MG63 (cell line): ENCODE measurements around the gene EGFR. TPM values are rescaled to one million over a fixed set of nuclear protein-coding genes. Genes with fewer than 3 reads are reported as not detected.

Experiments
- DNase-seq: peaks from one replicate; pipeline ENCODE4 v3.0.0-alpha.2; 2020
- H3K27me3 ChIP-seq: fragments of 250-450 bp; sonication (Bioruptor Pico); 2 replicates; pipeline ENCODE4 v1.5.1; 2020; ENCODE audit warnings: mild to moderate bottlenecking, moderate library complexity
- H3K36me3 ChIP-seq: fragments of 250-450 bp; sonication (Bioruptor Pico); 2 replicates; pipeline ENCODE4 v1.5.1; 2020; ENCODE audit warnings: mild to moderate bottlenecking, moderate library complexity
- H3K4me3 ChIP-seq: fragments of 250-450 bp; sonication (Bioruptor Pico); 2 replicates; pipeline ENCODE4 v1.5.1; 2020; ENCODE audit warnings: mild to moderate bottlenecking, moderate library complexity
- H3K9me3 ChIP-seq: fragments of 250-450 bp; sonication (Bioruptor Pico); 2 replicates; pipeline ENCODE4 v1.5.1; 2020; ENCODE audit warnings: mild to moderate bottlenecking, moderate library complexity
- total RNA-seq: library from RNA; depleted of rRNA; stranded (reverse); fragments of >200 nt; shearing (Covaris generic); gene quantifications from 2 replicates; pipeline ENCODE4 v1.2.3, GENCODE V29; 2014; ENCODE audit warnings: low replicate concordance

The EGFR gene
- total RNA-seq, 1 experiment from 2014 or later: 20.3 TPM

DNA sequence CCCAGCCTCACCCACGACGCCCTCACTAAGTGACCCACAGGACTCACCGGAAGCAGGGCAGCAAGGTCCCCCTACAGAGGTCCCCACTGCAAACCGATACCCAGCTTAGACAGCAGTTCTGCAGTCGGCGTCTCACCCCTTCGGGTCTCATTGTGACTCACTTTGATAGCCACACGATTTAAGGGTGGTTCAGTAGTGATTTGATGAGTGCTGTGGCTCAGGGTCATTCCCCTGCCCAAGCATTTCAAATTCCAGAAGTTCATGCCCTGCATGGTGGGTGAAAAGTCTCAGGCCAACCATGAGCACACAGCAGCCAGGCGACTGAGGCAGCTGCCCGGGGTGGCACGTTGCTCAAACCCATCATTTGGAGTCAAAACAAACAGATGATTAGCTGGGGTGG lies 93.2 kb downstream of the EGFR start:
- Histone ChIP-seq H3K4me3 (no peak overlapping the region), H3K9me3 (no peaks in the 10 kb centered on the region), H3K27me3 (no peaks in the 10 kb centered on the region), H3K36me3 (peaks cover 4% of the 10 kb centered on the region)
- no peak for DNase-seq

DNA sequence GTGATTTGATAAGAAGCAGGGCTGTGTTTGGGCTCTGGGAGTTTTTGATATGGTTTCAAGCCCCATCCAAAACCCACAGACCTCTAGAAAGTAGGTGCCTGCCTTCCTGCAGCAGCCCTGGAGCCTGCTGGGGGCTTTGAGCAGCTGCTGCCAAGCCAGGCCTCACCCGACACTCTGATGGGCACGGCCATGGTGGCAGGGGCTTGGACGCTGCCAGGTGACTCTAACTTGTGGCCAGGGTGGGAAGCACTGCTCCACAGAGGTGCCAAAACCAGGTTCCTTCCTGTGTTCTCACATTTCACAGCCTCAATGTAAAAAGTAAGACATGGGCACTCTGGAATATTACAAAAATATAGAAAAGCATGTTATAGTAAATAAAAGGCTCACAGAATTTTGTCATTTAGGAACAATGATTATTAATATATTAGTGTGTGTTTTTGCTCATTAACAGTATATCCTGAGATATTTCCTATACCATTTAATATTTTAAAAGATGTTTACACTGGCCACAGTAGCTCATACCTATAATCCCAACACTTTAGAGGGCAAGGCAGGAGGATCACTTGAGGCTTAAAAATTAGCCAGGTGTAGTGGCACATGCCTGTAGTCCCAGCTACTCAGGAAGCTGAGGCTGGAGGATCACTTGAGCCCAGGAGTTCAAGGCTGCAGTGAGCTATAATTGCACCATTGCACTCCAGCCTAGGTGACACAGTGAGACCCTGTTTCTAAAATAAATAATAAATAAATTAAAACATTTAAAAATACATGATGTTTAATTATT lies 95.1 kb downstream of the EGFR start:
- no peak for DNase-seq
- H3K4me3 ChIP-seq: no peak overlapping the region
- H3K27me3 ChIP-seq: no peaks in the 10 kb centered on the region
- no peaks in the 10 kb centered on the region for H3K9me3 ChIP-seq
- no peaks in the 10 kb centered on the region; the same call in none of the 2 replicates for H3K36me3 ChIP-seq

DNA sequence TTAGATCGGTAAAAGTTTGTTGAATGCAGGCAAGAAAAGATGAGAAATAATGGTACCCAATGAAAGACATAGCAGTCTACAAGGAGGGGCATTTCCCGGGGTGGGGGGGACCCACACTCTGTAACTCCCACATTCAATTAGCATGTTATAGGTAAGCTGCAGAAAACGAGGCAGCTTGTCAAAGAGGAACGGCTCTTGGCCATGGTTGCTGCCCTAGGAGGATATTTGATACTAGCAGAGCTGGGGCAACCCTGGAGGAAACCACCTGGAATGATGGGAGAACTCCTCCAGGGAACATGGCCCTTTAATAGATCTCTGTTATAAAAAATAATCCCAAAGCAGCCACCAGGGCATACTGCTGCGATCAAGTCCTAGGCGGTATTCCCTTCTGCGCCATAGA lies 98.5 kb downstream of the EGFR start:
- no peaks in the 10 kb centered on the region for H3K9me3 ChIP-seq
- H3K27me3 ChIP-seq: no peaks in the 10 kb centered on the region
- DNase-seq: no peak
- H3K4me3 ChIP-seq: no peak overlapping the region
- H3K36me3 ChIP-seq: peaks cover 15% of the 10 kb centered on the region

DNA sequence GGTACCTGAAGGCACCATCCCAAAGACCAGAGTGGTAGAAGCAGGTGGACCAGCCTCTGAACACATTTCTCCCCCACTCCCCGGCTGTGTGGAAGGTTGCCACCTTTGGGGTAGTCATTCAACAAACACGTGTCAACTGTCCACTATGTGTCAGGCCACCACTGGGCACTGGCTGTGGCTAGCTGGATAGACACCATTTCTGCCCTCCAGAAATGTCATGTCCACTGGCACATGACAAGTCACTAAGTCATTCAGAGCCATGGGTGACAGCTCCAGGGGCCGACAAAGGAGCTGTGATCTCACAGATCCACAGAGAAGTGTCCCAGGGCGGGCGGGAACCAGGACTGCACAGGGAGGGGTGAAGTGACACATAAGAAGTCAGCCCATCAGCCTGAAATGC lies 99.6 kb downstream of the EGFR start:
- H3K4me3 ChIP-seq: no peak overlapping the region
- no peaks in the 10 kb centered on the region for H3K9me3 ChIP-seq
- peaks cover 15% of the 10 kb centered on the region for H3K36me3 ChIP-seq
- no peaks in the 10 kb centered on the region for H3K27me3 ChIP-seq
- no peak for DNase-seq

DNA sequence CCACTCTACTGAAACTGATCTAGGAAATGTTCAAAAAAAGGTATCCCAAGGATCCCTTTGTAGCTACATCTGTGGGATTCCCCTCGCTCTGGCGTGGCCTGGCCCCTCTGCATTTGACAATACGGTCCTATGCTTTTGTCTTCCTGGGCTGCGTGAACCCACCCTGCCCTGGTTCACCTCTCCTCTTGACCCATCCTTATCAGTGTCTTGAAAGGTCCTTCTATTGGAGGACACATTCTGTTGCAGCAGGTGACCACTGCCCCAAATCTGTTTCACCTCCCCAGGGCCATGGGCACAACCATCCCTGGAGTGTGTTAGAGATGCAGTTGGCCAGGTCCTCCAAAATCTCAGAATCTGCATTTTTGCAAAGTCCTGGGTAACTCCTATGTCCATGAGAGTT lies 100.8 kb downstream of the EGFR start:
- no peak for DNase-seq
- peaks cover 15% of the 10 kb centered on the region for H3K36me3 ChIP-seq
- H3K4me3 ChIP-seq: no peak overlapping the region
- H3K27me3 ChIP-seq: no peaks in the 10 kb centered on the region
- H3K9me3 ChIP-seq: no peaks in the 10 kb centered on the region

DNA sequence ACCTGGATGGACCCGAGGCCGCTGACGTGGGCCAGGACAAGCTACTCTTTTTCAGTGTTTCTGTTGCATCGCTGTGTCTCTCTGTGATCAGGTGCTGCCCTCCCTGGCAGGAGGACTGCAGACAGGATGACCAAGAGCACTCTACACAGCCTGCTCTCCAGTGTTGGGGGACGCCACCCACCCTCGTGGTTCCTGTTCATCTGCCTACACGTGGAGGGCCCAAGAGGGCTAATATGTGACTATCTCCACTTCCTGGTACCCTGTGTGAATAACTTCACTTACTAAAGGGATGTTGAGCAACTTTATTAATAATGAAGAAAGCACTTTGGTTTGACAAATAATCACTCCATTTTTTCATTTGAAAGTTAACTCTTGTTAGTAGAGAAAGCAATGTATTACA lies 101.3 kb downstream of the EGFR start:
- DNase-seq: no peak
- Histone ChIP-seq H3K4me3 (no peak overlapping the region), H3K9me3 (no peaks in the 10 kb centered on the region), H3K36me3 (peaks cover 15% of the 10 kb centered on the region), H3K27me3 (no peaks in the 10 kb centered on the region)

DNA sequence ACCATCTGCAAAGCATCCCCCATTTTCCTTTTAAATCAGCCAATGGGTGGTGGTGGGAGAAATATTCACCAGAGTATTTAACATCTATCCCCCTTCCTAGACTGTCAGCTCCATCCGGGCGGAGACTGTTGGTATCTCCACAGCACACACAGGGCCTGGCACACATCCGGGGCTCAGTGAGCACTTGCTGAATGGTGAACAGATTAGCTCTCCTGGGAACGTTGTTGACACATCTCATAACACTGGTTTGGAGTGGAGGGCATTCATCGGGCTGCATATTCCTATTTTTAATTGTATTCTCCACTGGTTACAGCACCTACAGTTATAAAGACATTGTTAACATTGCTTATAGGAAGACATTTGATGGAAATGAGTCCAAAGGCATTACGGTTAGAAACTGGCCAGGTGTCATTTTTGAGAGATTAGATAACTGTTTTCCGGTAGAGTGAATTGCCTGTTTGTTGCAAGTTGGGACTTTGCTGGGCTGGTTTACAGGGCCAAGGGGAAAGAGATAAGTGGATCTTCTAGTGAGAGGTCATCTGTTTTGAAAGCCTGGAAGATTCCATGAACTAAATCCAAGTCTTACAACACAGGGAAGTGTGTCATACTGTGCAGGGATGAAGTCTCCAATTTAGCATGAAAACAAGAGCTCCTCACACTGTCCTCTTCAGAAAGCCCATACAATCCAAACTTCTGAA lies 101.8 kb downstream of the EGFR start:
- Histone ChIP-seq H3K4me3 (no peak overlapping the region), H3K9me3 (no peaks in the 10 kb centered on the region), H3K27me3 (no peaks in the 10 kb centered on the region), H3K36me3 (peaks cover 15% of the 10 kb centered on the region)
- no peak for DNase-seq

DNA sequence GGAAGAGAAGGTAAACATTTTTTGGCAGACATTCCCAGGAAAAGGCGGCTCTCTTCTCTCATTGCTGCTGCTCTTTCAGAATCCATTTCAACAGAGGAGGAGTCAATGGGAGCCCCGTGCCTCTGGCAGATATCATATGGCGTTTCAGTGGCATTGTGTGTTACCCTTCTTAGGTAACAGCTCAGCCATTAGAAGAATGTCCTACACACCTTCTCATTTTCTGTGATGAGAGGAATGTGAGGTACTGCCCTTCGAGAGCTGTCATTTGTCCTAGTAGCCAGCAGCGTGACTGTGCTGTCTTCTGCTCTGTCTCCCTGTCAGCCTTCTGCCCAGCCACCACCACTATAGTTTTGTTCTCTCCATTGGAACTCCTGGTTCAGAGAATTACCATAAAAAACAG lies 102.4 kb downstream of the EGFR start:
- Histone ChIP-seq H3K9me3 (no peaks in the 10 kb centered on the region), H3K4me3 (no peak overlapping the region), H3K27me3 (no peaks in the 10 kb centered on the region), H3K36me3 (peaks cover 17% of the 10 kb centered on the region)
- DNase-seq: no peak

DNA sequence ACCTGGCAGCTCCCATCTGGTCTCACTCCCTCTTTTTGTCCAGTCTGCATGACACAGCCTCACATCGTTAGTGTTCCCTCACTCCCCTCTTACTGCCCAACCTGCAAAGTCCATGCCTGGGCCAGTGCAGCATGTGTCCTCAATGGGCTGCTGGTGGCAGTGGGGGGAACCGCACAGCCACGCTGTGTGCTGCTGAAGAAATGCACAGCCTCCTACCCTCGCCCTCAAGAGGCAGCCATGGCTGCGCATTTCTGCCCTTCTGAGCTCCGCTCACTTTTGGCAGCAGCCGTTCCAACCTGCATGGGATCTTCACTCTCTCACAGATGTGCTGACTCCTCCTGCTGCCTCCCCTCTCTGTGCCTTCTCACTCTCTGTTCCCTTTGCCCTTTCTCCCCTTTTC lies 103.4 kb downstream of the EGFR start:
- Histone ChIP-seq H3K9me3 (no peaks in the 10 kb centered on the region), H3K4me3 (no peak overlapping the region), H3K36me3 (peaks cover 17% of the 10 kb centered on the region), H3K27me3 (no peaks in the 10 kb centered on the region)
- no peak for DNase-seq

DNA sequence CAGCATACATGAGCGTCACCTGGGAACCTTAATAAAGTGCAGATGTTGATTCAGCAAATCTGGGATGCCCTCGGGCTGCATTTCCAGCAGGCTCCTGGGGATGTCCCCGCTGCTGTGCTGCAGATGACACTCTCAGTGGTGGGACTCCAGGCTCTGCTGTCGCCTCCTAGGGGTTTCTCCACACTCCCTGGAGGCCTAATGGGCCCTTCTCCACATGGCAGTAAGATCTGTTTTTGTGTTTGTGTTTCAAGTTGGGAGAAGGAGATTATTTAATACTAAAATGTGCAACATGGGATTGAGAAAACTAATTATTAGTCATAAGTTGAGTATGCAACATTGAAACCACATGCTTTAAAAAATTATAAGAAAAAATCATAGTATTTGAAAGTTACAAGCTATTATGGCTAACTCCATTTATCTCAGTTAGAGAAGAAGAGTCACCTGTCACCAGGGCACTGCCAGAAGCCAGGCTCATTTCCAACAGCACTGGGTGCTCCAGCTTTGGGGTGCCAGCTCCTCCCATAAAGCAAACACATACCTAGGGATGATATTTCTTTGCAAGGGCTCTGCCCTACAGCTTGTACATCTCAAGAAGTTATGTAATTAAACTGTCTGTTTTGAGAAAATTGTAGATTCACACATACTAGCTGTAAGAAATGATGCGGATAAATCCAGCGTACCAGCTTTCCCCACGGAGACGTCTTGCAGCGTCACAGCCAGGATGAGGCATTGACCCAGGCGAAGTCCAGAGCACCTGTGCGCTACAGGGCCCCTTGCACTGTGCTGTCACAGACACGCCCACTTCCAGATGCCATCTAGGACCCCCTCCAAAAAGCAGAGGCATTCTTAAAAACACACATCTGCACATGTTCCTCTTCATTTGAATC lies 106.4 kb downstream of the EGFR start:
- Histone ChIP-seq H3K9me3 (no peaks in the 10 kb centered on the region), H3K36me3 (peaks cover 13% of the 10 kb centered on the region), H3K27me3 (no peaks in the 10 kb centered on the region), H3K4me3 (no peak overlapping the region)
- no peak for DNase-seq

DNA sequence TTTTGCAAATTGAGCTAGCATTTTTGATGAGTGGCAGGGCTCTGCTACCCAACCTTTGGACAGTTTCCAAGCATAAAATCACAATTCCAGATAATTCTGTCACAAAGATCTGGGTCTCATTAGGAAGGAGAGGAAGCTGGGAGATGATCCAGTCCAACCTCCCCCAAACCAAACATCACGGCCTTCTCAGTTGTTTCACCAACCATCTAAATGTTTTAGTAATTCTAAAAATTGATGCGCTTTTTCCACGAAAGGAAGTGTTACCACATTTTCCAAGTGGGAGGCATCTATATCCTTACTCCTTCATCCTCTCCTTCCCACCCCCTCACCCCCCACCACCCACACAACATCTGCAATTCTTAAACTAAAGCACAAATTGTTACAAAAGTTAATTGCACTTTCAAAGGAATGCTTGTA lies 108.3 kb downstream of the EGFR start:
- no peak for DNase-seq
- H3K27me3 ChIP-seq: no peaks in the 10 kb centered on the region
- H3K36me3 ChIP-seq: peaks cover 2% of the 10 kb centered on the region
- no peaks in the 10 kb centered on the region for H3K9me3 ChIP-seq
- no peak overlapping the region for H3K4me3 ChIP-seq

DNA sequence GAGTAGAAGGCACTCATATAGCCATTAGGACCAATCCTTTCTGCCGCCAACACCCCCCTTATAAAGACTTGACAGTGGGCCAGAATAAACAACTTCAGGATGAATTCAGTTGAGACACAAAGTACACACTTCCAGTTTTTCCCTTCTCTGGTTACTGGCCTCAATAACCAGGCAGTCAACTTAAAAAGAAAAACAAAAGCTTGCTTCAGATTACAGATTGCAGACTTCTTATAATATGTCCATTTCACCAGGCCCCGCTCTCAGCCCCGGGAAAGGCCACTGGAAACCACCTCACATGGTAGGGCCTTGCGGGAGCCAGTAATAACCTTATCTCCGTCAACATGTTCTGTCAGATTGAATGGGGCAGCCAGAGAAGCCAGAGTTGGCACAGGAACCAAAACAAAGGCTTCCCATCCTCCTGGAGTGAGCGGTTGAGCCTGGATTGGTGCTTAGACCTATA lies 108.8 kb downstream of the EGFR start:
- no peak for DNase-seq
- H3K36me3 ChIP-seq: peaks cover 2% of the 10 kb centered on the region
- H3K4me3 ChIP-seq: no peak overlapping the region
- no peaks in the 10 kb centered on the region for H3K27me3 ChIP-seq
- no peaks in the 10 kb centered on the region for H3K9me3 ChIP-seq

DNA sequence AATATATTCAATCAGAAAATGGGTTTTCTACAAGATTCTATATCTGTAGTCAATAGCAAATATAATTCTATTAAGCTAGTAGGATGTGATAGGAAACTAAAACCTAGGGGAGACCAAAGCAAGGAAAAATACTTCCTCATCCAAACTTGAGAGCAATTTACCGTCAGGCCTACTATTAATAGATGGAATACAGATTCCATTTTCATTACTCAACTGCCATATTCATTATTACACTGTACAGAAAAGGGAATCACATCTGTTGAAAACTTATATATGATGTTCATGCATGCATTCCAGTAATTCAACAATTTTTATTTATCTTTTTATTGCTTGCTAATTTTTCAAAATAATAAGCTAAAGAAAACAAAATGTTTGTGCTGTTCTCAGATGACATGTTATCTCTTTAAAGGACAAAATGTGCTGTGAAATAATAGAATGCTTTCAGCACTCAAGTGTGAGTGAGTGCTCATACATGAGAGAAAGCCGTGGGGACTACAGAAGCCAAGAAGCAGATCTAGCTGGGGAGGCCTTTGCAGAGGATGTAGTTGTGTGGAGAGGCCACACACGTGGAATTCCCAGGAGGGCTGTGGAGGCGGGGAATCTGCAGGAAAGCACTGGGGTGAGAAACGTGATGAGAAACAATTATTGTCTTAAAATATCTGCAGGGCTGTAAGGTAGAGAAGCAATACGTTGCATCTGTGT lies 110.0 kb downstream of the EGFR start:
- Histone ChIP-seq H3K36me3 (peaks cover 2% of the 10 kb centered on the region), H3K4me3 (no peak overlapping the region), H3K9me3 (no peaks in the 10 kb centered on the region), H3K27me3 (no peaks in the 10 kb centered on the region)
- no peak for DNase-seq

DNA sequence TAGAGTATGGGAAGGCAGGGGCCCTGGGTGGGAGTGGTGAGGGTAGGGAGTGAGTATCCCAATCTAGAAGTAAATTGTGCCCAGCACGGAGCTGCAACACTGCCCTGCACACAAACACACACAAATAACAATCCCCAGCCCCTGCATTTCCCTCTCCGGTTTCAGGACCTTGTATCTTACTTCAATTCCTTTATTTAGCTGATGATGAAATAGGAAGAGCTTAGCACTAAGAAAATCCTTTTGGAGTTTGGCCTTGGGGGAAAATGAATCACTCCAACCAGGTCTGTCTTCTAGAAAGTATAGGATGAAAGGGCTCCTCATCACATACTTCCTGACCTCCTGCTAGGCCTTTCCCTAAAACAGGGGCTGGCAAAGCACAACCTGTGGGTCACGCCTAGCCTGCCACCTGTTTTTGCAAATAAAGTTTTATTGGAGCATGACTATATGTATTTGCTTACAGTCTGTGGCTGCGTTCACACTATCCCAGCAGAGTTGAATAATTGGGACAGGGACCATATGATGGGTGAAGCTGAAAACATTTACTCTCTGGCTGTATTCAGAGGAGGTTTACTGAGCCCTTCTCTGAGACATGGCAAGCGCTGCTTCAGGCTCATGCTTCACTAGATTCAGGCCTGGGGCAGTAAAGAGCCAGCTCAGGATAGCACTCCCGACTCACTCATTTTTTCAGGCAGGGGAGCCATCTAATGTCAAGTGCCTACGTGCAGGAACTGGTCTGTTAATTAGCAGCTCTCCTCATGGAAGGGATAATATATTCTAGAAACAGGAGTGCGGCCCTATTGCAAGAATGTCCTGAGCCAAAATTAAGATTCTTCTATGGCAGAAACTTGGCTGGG lies 111.0 kb downstream of the EGFR start:
- Histone ChIP-seq H3K36me3 (peaks cover 8% of the 10 kb centered on the region), H3K4me3 (no peak overlapping the region), H3K9me3 (no peaks in the 10 kb centered on the region), H3K27me3 (no peaks in the 10 kb centered on the region)
- peak; percentile 57 for DNase-seq

DNA sequence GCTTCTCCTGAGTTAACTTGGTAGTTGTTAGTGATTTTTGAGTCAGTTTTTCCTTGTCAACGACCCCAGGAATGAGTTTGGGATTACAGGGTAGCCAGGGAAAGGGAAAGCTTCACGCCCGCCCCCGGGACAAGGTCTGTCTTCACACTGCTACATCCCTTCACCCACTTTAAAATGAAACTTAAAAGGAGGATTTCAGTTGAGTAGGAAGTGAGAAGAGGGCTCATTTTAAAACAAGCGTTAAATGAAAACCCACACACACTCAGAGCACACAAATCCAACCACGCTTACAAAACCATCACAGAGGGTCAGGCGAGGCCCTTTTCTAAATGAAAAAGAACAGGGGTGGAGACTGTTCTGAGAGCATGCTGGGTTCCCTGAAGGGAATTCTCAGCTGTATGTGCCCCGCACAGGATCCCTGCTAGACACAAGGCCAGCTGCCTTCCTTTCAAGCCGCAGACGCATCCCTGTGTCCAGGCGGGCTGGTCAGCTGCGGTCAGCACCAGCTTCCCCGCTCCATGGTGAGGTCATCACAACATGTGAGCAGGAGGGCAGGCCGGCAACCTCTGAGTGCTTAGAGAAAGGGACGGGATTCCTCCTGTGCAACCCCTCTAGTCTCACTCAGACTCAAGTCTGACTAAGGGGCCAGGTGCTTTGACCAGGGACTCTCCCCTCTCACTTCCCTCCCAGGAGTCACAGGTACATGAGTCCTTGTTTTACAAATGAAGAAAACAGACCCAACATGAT lies 111.8 kb downstream of the EGFR start:
- Histone ChIP-seq H3K27me3 (no peaks in the 10 kb centered on the region), H3K9me3 (no peaks in the 10 kb centered on the region), H3K36me3 (peaks cover 12% of the 10 kb centered on the region), H3K4me3 (no peak overlapping the region)
- DNase-seq: no peak
